Mucosa of descending colon (tissue), 3 donors: ENCODE data around the gene ITPK1. TPM values are rescaled to one million over a fixed set of nuclear protein-coding genes. Genes with fewer than 3 reads are reported as not detected.
A peak's percentile ranks its signal among the peaks of the same experiment; 100 is the strongest.

Experiments
- ATAC-seq: fragments of 200-7000 bp; cut with Tn5 transposase; one replicate; pipeline ENCODE4 v1.9.1; 2020; ENCODE audit warnings: mild to moderate bottlenecking, moderate library complexity
- DNase-seq, 3 donors: peaks; one replicate each; pipeline ENCODE4 v3.0.0-alpha.2; 2020
- H3K36me3 ChIP-seq: fragments of 200-600 bp; one replicate; pipeline ENCODE4 v1.8.0; 2021; ENCODE audit warnings: low read depth, mild to moderate bottlenecking
- H3K4me1 ChIP-seq: fragments of 200-600 bp; one replicate; pipeline ENCODE4 v1.8.0; 2021; ENCODE audit warnings: low read depth, mild to moderate bottlenecking
- H3K4me3 ChIP-seq: fragments of 200-600 bp; one replicate; pipeline ENCODE4 v1.8.0; 2021; ENCODE audit warnings: mild to moderate bottlenecking
- H3K9me3 ChIP-seq: fragments of 200-600 bp; one replicate; pipeline ENCODE4 v1.8.0; 2021; ENCODE audit warnings: mild to moderate bottlenecking
- CTCF ChIP-seq: fragments of 200-600 bp; IDR thresholded peaks from one replicate; pipeline ENCODE4 v1.8.0; 2022; ENCODE audit warnings: antibody characterized with exemption, mild to moderate bottlenecking
- intact Hi-C, 2 donors: fragments of 100-400 bp; cut with DNase I in 1 of 2; cut with micrococcal nuclease in 1 of 2; formaldehyde crosslinking; loops; one replicate each; pipeline versions ENCODE4 v1.11.0 to v1.11.1; 2022; cut with DNase I, micrococcal nuclease
- total RNA-seq, 3 donors: library from RNA; stranded (reverse); fragmentation: NEBNext Ultra II Directional in 2 of 3; extraction: Animal tissue kit (Norgen Biotek cat#: 25700) in 2 of 3; gene quantifications; one replicate each; pipeline versions ENCODE4 v1.2.1 to v1.2.4, GENCODE V29; 2021 to 2023
- donor health status: DM: no; HTN: no; CAD: no; lungs with moderate emphysema.
- donor health status: DM: no; HTN: no; CAD: no.
- donor health status: DM: no; HTN: yes; CAD: no.

ITPK1 gene
- total RNA-seq, 3 donors from 2014 or later, result 134 to 165 (median 152) TPM

- intact Hi-C loops, result no loop called here
- ATAC-seq (no peak), DNase-seq (no peak)
- no peak overlapping the region for H3K4me3 ChIP-seq
- no peaks in the 10 kb centered on the region for H3K36me3 ChIP-seq
- H3K9me3 ChIP-seq, result no peaks in the 10 kb centered on the region
- H3K4me1 ChIP-seq, result peaks cover 20% of the 10 kb centered on the region
- TF ChIP-seq CTCF, result no peak
Measured at GRCh38 chr14:93016275-93016845, 99.4 kb downstream of the ITPK1 start.

- Histone ChIP-seq H3K4me3 (no peak overlapping the region), H3K36me3 (no peaks in the 10 kb centered on the region), H3K9me3 (no peaks in the 10 kb centered on the region), H3K4me1 (peaks cover 20% of the 10 kb centered on the region)
- intact Hi-C loops, result no loop called here
- DNase-seq (no peak), ATAC-seq (no peak)
- no peak for TF ChIP-seq CTCF
Measured at GRCh38 chr14:93015505-93015904, 100.2 kb downstream of the ITPK1 start.

GRCh38 chr14:93015064-93015463, 100.7 kb downstream of the ITPK1 start:
- Histone ChIP-seq H3K36me3 (no peaks in the 10 kb centered on the region), H3K9me3 (no peaks in the 10 kb centered on the region), H3K4me3 (no peak overlapping the region), H3K4me1 (peaks cover 20% of the 10 kb centered on the region)
- no peak for DNase-seq
- ATAC-seq, result no peak
- TF ChIP-seq CTCF, result no peak
- intact Hi-C loops, result no loop called here

GRCh38 chr14:93014058-93015023, 101.4 kb downstream of the ITPK1 start:
- no peak for TF ChIP-seq CTCF
- Histone ChIP-seq H3K36me3 (no peaks in the 10 kb centered on the region), H3K4me1 (peaks cover 20% of the 10 kb centered on the region), H3K9me3 (no peaks in the 10 kb centered on the region), H3K4me3 (no peak overlapping the region)
- no peak for ATAC-seq
- no peak for DNase-seq
- intact Hi-C loops, result no loop called here

GRCh38 chr14:93012951-93013719, 102.6 kb downstream of the ITPK1 start:
- intact Hi-C loops, result no loop called here
- H3K4me1 ChIP-seq, result peaks cover 26% of the 10 kb centered on the region
- ATAC-seq, result peak; percentile 15

More at GRCh38 chr14:93012951-93013719, 102.6 kb downstream of the ITPK1 start:
- DNase-seq, result no peak
- Histone ChIP-seq H3K36me3 (no peaks in the 10 kb centered on the region), H3K4me3 (no peak overlapping the region), H3K9me3 (no peaks in the 10 kb centered on the region)
- no peak for TF ChIP-seq CTCF
